Tibial artery (tissue), 4 donors: ENCODE data around the gene WNT5B.
A peak's percentile ranks its signal among the peaks of the same experiment; 100 is the strongest.
"Not testable (repeated sequence)": the region's sequence is repeated elsewhere in the genome, so short reads cannot be mapped to it uniquely, and the experiment has no call there.

Experiments
- DNase-seq, 2 donors: peaks; one replicate each; pipeline ENCODE4 v3.0.0-alpha.2; 2019
- H3K27ac ChIP-seq, 2 donors: fragments of 200-600 bp; sonication (generic) in 1 of 2; 1 replicate in 1 of 2; 2 replicates in 1 of 2; pipeline ENCODE4 v1.5.1; 2018 to 2019; ENCODE audit warnings: mild to moderate bottlenecking in 1 of 2
- H3K27me3 ChIP-seq, 2 donors: fragments of 200-600 bp; sonication (generic) in 1 of 2; one replicate each; pipeline versions ENCODE4 v1.5.1 to v1.6.0; 2016 to 2019
- H3K36me3 ChIP-seq, 3 donors: fragments of 200-600 bp; sonication (generic) in 2 of 3; one replicate each; pipeline ENCODE4 v1.5.1; 2016 to 2019; ENCODE audit warnings: mild to moderate bottlenecking in 2 of 3
- H3K4me1 ChIP-seq, 4 donors: fragments of 200-600 bp; sonication (generic) in 2 of 4; 1 replicate in 3 of 4; 2 replicates in 1 of 4; pipeline ENCODE4 v1.5.1; 2016 to 2019
- H3K4me3 ChIP-seq, 2 donors: fragments of 200-600 bp; sonication (generic) in 1 of 2; 1 replicate in 1 of 2; 2 replicates in 1 of 2; pipeline ENCODE4 v1.5.1; 2018 to 2019; ENCODE audit warnings: mild to moderate bottlenecking in 2 of 2
- H3K9me3 ChIP-seq, 3 donors: fragments of 200-600 bp; sonication (generic) in 1 of 3; one replicate each; pipeline ENCODE4 v1.5.1; 2016 to 2019
- CTCF ChIP-seq, 2 experiments: fragments of 200-600 bp in 1 of 2; fragments of 450-650 bp in 1 of 2; IDR thresholded peaks; one replicate each; pipeline ENCODE4 v1.5.1; 2017 to 2019; ENCODE audit warnings: antibody characterized with exemption in 2 of 2, mild to moderate bottlenecking in 1 of 2, moderate library complexity in 1 of 2
- intact Hi-C: fragments of 100-400 bp; cut with DNase I; formaldehyde crosslinking; loops from one replicate; pipeline ENCODE4 v1.15.0; 2023; ENCODE audit warnings: low total_unique reads

WNT5B gene

GRCh38 chr12:1594006-1594260 lies 35.1 kb upstream of the WNT5B start:
- H3K4me3 ChIP-seq = peak overlapping the region; percentile 84 to 96
- intact Hi-C loops = loop anchor here (10.0 kb wide), 2 partner anchors 599 to 1029 kb away; partner anchors contain the start of gene ERC1
- H3K27me3 ChIP-seq = no peaks in the 10 kb centered on the region
- no peak for DNase-seq
- peak overlapping the region; percentile 89 to 93 for H3K27ac ChIP-seq
- H3K9me3 ChIP-seq = no peaks in the 10 kb centered on the region
- no peak for TF ChIP-seq CTCF (IDR thresholded peaks at IDR 0.05)
- peaks cover 0 to 53% (median 27%) of the 10 kb centered on the region in 4 donors for H3K4me1 ChIP-seq
- H3K36me3 ChIP-seq = no peaks in the 10 kb centered on the region

DNA sequence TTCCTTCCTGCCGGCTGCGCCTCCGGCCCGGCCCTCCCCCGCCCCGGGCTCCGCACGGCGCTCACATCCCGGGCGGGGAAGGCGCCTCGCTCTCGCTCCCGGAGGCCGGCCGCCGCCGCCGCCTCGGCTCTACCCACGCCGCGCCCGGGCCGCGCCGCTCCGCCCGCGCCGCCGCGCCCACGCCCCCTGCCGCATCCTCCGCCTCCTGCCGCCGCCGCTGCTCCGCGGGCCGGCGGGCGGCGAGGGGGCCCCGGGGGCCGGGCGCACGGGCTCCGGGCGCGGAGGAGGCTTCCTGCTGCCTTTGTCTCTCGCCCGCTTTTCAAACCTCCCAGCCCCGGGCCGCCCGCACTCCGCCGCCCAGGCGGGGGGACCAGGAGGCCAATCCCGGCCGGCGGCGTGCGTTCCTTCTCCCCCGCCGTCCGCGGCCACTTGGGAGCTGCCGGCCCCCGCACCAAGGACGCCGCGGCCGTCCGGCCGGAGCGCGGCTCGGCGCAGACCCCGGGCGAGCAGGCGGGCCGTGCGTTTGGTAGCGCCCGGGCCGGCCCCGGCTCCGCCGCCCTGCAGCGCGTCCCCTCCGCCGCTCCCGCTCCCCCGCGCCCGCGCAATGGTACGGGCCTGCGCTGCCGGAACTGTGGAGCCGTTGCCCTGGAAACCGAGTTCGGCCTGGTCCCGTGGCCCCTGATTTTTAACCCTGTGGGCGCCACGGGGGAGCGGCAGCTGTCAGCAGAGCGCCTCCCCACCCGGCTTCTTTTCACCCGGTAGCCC lies 34.6 kb upstream of the WNT5B start, which contains the start of gene FBXL14:
Gene FBXL14 (minus strand): TSS at position 321 of the 765 bp plus-strand sequence. CDS start 515 bp downstream, outside the sequence.
- peak; percentile 87 to 93 for DNase-seq
- no peaks in the 10 kb centered on the region for H3K27me3 ChIP-seq
- TF ChIP-seq CTCF (IDR thresholded peaks at IDR 0.05) = peak in 1 of 2 experiments; percentile 9
- peak within 1 kb of the TSS; percentile 84 to 96 for H3K4me3 ChIP-seq
- no peaks in the 10 kb centered on the region for H3K9me3 ChIP-seq
- intact Hi-C loops = loop anchor here (10.0 kb wide), 2 partner anchors 600 to 1030 kb away; partner anchors contain the start of gene ERC1
- no peaks in the 10 kb centered on the region for H3K36me3 ChIP-seq
- H3K27ac ChIP-seq = peak within 1 kb of the TSS; percentile 89 to 93
- H3K4me1 ChIP-seq = peaks cover 0 to 49% (median 27%) of the 10 kb centered on the region in 4 donors

- no peak for DNase-seq
- TF ChIP-seq CTCF (IDR thresholded peaks at IDR 0.05) = no peak
- intact Hi-C loops = loop anchor here (10.0 kb wide), 2 partner anchors 600 to 1030 kb away; partner anchors contain the start of gene ERC1
Measured at GRCh38 chr12:1595026-1595561, 33.9 kb upstream of the WNT5B start.

GRCh38 chr12:1595690-1596347 lies 33.2 kb upstream of the WNT5B start:
- TF ChIP-seq CTCF (IDR thresholded peaks at IDR 0.05) = no peak
- peak overlapping the region; percentile 84 to 96 for H3K4me3 ChIP-seq

More at GRCh38 chr12:1595026-1595561, 33.9 kb upstream of the WNT5B start:
- Histone ChIP-seq H3K36me3 (no peaks in the 10 kb centered on the region), H3K27me3 (no peaks in the 10 kb centered on the region), H3K4me1 (peaks cover 0 to 42% (median 27%) of the 10 kb centered on the region in 4 donors), H3K27ac (peak overlapping the region; percentile 89 to 93), H3K4me3 (peak overlapping the region; percentile 84 to 96), H3K9me3 (no peaks in the 10 kb centered on the region)

DNA sequence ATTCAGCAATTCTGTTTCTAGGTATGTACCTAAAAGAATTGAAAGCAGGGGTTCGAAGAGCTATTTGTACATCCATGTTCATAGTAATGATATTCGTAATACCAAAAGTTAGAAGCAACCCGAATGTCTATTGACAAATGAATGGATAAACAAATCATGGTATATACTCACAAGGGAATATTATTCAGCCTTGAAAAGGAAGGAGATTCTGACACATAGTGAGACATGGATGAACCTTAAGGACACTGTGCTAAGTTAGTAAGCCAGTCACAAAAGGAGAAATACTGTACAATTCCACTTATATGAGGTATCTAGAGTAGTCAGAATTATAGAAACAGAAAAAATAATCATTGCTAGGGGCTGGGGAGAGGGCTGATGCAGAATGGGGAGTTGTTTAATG lies 30.3 kb upstream of the WNT5B start:
- no peaks in the 10 kb centered on the region for H3K27me3 ChIP-seq
- intact Hi-C loops = loop anchor here (10.0 kb wide), 2 partner anchors 604 to 1034 kb away; partner anchors contain the start of gene ERC1

More at GRCh38 chr12:1595690-1596347, 33.2 kb upstream of the WNT5B start:
- Histone ChIP-seq H3K27ac (peak overlapping the region; percentile 89 to 93), H3K36me3 (no peaks in the 10 kb centered on the region), H3K27me3 (no peaks in the 10 kb centered on the region), H3K9me3 (no peaks in the 10 kb centered on the region), H3K4me1 (peaks cover 0 to 35% (median 24%) of the 10 kb centered on the region in 4 donors)
- intact Hi-C loops = loop anchor here (10.0 kb wide), 2 partner anchors 601 to 1031 kb away; partner anchors contain the start of gene ERC1
- DNase-seq = no peak

GRCh38 chr12:1602706-1603105 lies 26.3 kb upstream of the WNT5B start:
- H3K9me3 ChIP-seq, H3K36me3 ChIP-seq, H3K4me3 ChIP-seq, H3K27me3 ChIP-seq, H3K27ac ChIP-seq, intact Hi-C loops, DNase-seq: not testable (repeated sequence)
- H3K4me1 ChIP-seq = peaks cover 0 to 16% (median 13%) of the 10 kb centered on the region in 4 donors

More for the DNA sequence above, 30.3 kb upstream of the WNT5B start:
- H3K9me3 ChIP-seq = no peaks in the 10 kb centered on the region
- no peak for DNase-seq
- no peak overlapping the region for H3K27ac ChIP-seq
- peaks cover 0 to 9% (median 2%) of the 10 kb centered on the region in 4 donors for H3K4me1 ChIP-seq
- no peak for TF ChIP-seq CTCF (IDR thresholded peaks at IDR 0.05)
- H3K36me3 ChIP-seq = no peaks in the 10 kb centered on the region
- no peak overlapping the region for H3K4me3 ChIP-seq
